ENCODE data around the gene ACOX2.

The ACOX2 gene

DNA sequence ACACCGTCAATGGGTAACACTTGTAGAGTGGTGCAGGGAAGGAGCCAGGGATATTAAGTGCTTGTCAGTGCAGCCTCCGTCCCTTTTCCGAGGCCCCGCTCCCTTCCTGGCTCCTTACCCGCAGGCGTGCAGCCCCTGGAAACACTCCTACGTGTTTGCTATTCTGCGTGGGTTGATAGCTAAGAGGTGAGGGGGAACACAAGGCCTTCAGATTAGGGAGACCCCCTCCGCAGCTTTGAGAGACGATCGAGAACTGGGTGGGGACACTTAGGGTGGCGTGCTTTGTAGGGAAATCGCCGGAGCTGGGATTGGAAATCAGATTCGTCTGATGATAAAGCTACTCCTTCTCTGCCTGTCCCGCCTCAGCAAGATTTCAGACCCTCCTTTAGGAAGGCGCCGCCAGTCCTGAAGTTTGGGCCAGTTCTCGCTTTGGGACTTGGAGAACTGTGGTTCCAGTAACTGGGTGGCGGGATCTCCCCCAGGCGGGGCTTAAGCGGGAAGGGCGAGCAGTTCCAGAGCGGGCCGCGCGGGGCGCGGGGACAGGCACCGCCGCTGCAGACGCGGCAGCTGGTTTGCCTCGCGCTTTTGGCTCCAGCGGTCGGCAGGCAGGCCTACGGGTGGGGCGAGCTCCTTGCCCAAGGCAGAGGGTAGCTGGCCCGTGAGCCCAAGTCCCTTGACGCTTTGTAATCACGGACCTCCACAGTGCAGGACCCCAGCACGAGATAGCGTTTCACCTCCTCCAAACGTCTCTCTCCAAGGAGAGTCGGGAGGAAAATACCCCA, 48.2 kb upstream of the ACOX2 start:
- H3K9me3 ChIP-seq (ENCODE audit: low read length): no peaks in the 10 kb centered on the region
- H3K4me2 ChIP-seq (ENCODE audit: low read length): peak overlapping the region; percentile 62
- H3K4me3 ChIP-seq (ENCODE audit: low read depth, low read length, poor library complexity, severe bottlenecking): peak overlapping the region; percentile 48
- peaks cover 15% of the 10 kb centered on the region; the same call in 1 of the 2 replicates for H3K27me3 ChIP-seq (ENCODE audit: insufficient read depth, low read length)
- H3K27ac ChIP-seq (ENCODE audit: low read depth, low read length, poor library complexity, severe bottlenecking): no peak overlapping the region
- no peaks in the 10 kb centered on the region for H3K79me2 ChIP-seq (ENCODE audit: insufficient read depth, low read length)
- H2AFZ ChIP-seq (ENCODE audit: low read length): no peak overlapping the region
- H3K9me2 ChIP-seq (ENCODE audit: low read depth, low read length): no peaks in the 10 kb centered on the region
- H3K36me3 ChIP-seq (ENCODE audit: insufficient read depth, low read length): no peaks in the 10 kb centered on the region
- no peak overlapping the region; the same call in 1 of the 2 replicates for H3K9ac ChIP-seq (ENCODE audit: low read length)
- H3F3A ChIP-seq (ENCODE audit: insufficient read depth, low read length): no peaks in the 10 kb centered on the region
- TF ChIP-seq CTCF (IDR thresholded peaks at IDR 0.05; ENCODE audit: low read length) (peak; percentile 47), EZH2 (IDR thresholded peaks at IDR 0.05; ENCODE audit: borderline replicate concordance, low read length) (no peak)
- H3K4me1 ChIP-seq (ENCODE audit: insufficient read depth, low read length, severe bottlenecking): peaks cover 12% of the 10 kb centered on the region
- H4K20me1 ChIP-seq (ENCODE audit: insufficient read depth, low read length): no peaks in the 10 kb centered on the region

GRCh38 chr3:58584690-58585004, 47.7 kb upstream of the ACOX2 start:
- Histone ChIP-seq H3K9ac (ENCODE audit: low read length) (no peak overlapping the region; the same call in 1 of the 2 replicates), H3K36me3 (ENCODE audit: insufficient read depth, low read length) (no peaks in the 10 kb centered on the region), H3K4me1 (ENCODE audit: insufficient read depth, low read length, severe bottlenecking) (peaks cover 12% of the 10 kb centered on the region), H3F3A (ENCODE audit: insufficient read depth, low read length) (no peaks in the 10 kb centered on the region), H3K4me3 (ENCODE audit: low read depth, low read length, poor library complexity, severe bottlenecking) (peak overlapping the region; percentile 48), H3K9me3 (ENCODE audit: low read length) (no peaks in the 10 kb centered on the region), H2AFZ (ENCODE audit: low read length) (no peak overlapping the region), H3K79me2 (ENCODE audit: insufficient read depth, low read length) (no peaks in the 10 kb centered on the region), H3K4me2 (ENCODE audit: low read length) (peak overlapping the region; percentile 62), H3K9me2 (ENCODE audit: low read depth, low read length) (no peaks in the 10 kb centered on the region), H4K20me1 (ENCODE audit: insufficient read depth, low read length) (no peaks in the 10 kb centered on the region), H3K27ac (ENCODE audit: low read depth, low read length, poor library complexity, severe bottlenecking) (no peak overlapping the region), H3K27me3 (ENCODE audit: insufficient read depth, low read length) (peaks cover 12% of the 10 kb centered on the region; the same call in 1 of the 2 replicates)
- no peak for TF ChIP-seq CTCF (IDR thresholded peaks at IDR 0.05; ENCODE audit: low read length)

DNA sequence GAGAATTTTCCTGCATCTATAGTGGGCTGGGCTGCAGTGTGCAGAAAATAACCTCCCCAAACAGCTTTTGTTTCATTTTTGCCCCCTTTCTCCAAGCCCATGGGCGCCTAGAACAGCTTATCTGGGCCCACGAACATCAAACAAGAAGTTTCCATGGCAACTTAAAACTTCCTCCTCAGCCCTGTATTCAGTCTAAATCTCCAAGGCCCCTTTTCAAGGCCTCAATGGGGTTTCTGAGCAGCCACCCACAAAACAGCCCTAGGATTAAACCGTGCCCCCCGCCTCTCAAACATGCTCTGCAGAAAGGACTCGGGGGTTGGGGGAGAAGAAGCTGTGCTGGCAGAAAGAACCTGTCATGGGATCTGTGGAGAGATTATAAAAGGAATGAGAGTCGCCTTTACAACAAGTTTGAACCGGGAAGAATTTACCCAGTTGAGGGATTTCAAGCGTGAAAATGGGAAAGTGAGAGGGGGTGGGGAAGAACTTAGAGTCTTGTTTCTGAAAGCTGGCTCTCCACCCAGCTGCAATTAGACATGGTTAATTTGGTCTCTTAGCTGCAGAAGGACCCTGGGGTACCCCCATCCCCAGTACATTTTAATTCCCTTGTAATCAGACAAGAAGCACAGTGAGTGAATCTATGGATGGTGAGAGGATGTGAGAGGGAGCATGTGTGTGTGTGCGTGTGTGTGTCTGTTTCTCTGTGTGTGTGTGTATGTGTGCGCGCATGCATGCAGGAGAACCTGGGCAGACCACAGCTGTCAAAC, 44.5 kb upstream of the ACOX2 start:
- Histone ChIP-seq H3K27me3 (ENCODE audit: insufficient read depth, low read length) (peaks cover 12% of the 10 kb centered on the region; the same call in 1 of the 2 replicates), H3K36me3 (ENCODE audit: insufficient read depth, low read length) (no peaks in the 10 kb centered on the region), H3K4me3 (ENCODE audit: low read depth, low read length, poor library complexity, severe bottlenecking) (no peak overlapping the region), H3F3A (ENCODE audit: insufficient read depth, low read length) (no peaks in the 10 kb centered on the region), H3K27ac (ENCODE audit: low read depth, low read length, poor library complexity, severe bottlenecking) (no peak overlapping the region), H4K20me1 (ENCODE audit: insufficient read depth, low read length) (no peaks in the 10 kb centered on the region), H2AFZ (ENCODE audit: low read length) (no peak overlapping the region), H3K9me2 (ENCODE audit: low read depth, low read length) (no peaks in the 10 kb centered on the region), H3K9ac (ENCODE audit: low read length) (no peak overlapping the region), H3K4me1 (ENCODE audit: insufficient read depth, low read length, severe bottlenecking) (peaks cover 12% of the 10 kb centered on the region), H3K79me2 (ENCODE audit: insufficient read depth, low read length) (no peaks in the 10 kb centered on the region), H3K4me2 (ENCODE audit: low read length) (no peak overlapping the region), H3K9me3 (ENCODE audit: low read length) (no peaks in the 10 kb centered on the region)
- TF ChIP-seq EZH2 (IDR thresholded peaks at IDR 0.05; ENCODE audit: borderline replicate concordance, low read length) (no peak), CTCF (IDR thresholded peaks at IDR 0.05; ENCODE audit: low read length) (no peak)
